Measurements from ENCODE around the gene ELSPBP1. TPM values are rescaled to one million over a fixed set of nuclear protein-coding genes. Genes with fewer than 3 reads are reported as not detected.

The ELSPBP1 gene
- polyA plus RNA-seq, 1 experiment, result not detected

- TF ChIP-seq CTCF (IDR thresholded peaks at IDR 0.05; ENCODE audit: insufficient read depth, low read depth, low read length), result no peak
- Histone ChIP-seq H3K4me3 (ENCODE audit: low read depth, low read length) (no peak within 1 kb of the TSS), H3K27me3 (ENCODE audit: control insufficient read depth, insufficient read depth, low read length) (peaks cover 6% of the 10 kb centered on the region), H3K36me3 (ENCODE audit: control insufficient read depth, insufficient read depth, low read length) (no peaks in the 10 kb centered on the region)
- POLR2A ChIA-PET, result no interaction called here
- CTCF ChIA-PET, result no interaction called here
- no peak for DNase-seq (ENCODE audit: low read depth)
Measured at GRCh38 chr19:47992070-47992469, 2.4 kb upstream of the ELSPBP1 start, which contains the start of gene BSPH1. Gene BSPH1 (minus strand): TSS chr19:47992170. CDS start chr19:47992081, 89 bp downstream.

GRCh38 chr19:47996230-47996727 lies 1.8 kb downstream of the ELSPBP1 start:
- no peak for TF ChIP-seq CTCF (IDR thresholded peaks at IDR 0.05; ENCODE audit: insufficient read depth, low read depth, low read length)
- ChIA-PET POLR2A (no interaction called here), CTCF (no interaction called here)
- H3K36me3 ChIP-seq (ENCODE audit: control insufficient read depth, insufficient read depth, low read length), result no peaks in the 10 kb centered on the region
- DNase-seq (ENCODE audit: low read depth), result no peak
- no peaks in the 10 kb centered on the region for H3K27me3 ChIP-seq (ENCODE audit: control insufficient read depth, insufficient read depth, low read length)
- H3K4me3 ChIP-seq (ENCODE audit: low read depth, low read length), result no peak overlapping the region

- no peak for TF ChIP-seq CTCF (IDR thresholded peaks at IDR 0.05; ENCODE audit: insufficient read depth, low read depth, low read length)
- Histone ChIP-seq H3K4me3 (ENCODE audit: low read depth, low read length) (no peak overlapping the region), H3K27me3 (ENCODE audit: control insufficient read depth, insufficient read depth, low read length) (no peaks in the 10 kb centered on the region), H3K36me3 (ENCODE audit: control insufficient read depth, insufficient read depth, low read length) (no peaks in the 10 kb centered on the region)
- POLR2A ChIA-PET, result no interaction called here
- DNase-seq (ENCODE audit: low read depth), result no peak
- CTCF ChIA-PET, result no interaction called here
Measured at GRCh38 chr19:47998800-47999199, 4.4 kb downstream of the ELSPBP1 start.

- no peak for TF ChIP-seq CTCF (IDR thresholded peaks at IDR 0.05; ENCODE audit: insufficient read depth, low read depth, low read length)
- no peaks in the 10 kb centered on the region for H3K36me3 ChIP-seq (ENCODE audit: control insufficient read depth, insufficient read depth, low read length)
- ChIA-PET POLR2A (no interaction called here), CTCF (no interaction called here)
- DNase-seq (ENCODE audit: low read depth), result no peak
- no peak overlapping the region for H3K4me3 ChIP-seq (ENCODE audit: low read depth, low read length)
- no peaks in the 10 kb centered on the region for H3K27me3 ChIP-seq (ENCODE audit: control insufficient read depth, insufficient read depth, low read length)
Measured at GRCh38 chr19:48000846-48001245, 6.4 kb downstream of the ELSPBP1 start.

GRCh38 chr19:48004236-48004635 lies 9.8 kb downstream of the ELSPBP1 start:
- Histone ChIP-seq H3K36me3 (ENCODE audit: control insufficient read depth, insufficient read depth, low read length) (no peaks in the 10 kb centered on the region), H3K27me3 (ENCODE audit: control insufficient read depth, insufficient read depth, low read length) (no peaks in the 10 kb centered on the region), H3K4me3 (ENCODE audit: low read depth, low read length) (no peak overlapping the region)
- TF ChIP-seq CTCF (IDR thresholded peaks at IDR 0.05; ENCODE audit: insufficient read depth, low read depth, low read length), result no peak
- CTCF ChIA-PET, result interaction anchor here (1.2 kb wide), 1 partner anchor 68 kb away, joined by 3 read pairs; no protein-coding TSS in a partner anchor
- POLR2A ChIA-PET, result no interaction called here
- DNase-seq (ENCODE audit: low read depth), result no peak
